Measurements from ENCODE around the gene TPCN1. TPM values are rescaled to one million over a fixed set of nuclear protein-coding genes. Genes with fewer than 3 reads are reported as not detected.

Gene TPCN1
- total and polyA plus RNA-seq, 2 of the 13 experiments (the other 11 are each of a cell fraction or from before 2014, with no cell fraction given), result 8.0 to 26.8 TPM

DNA sequence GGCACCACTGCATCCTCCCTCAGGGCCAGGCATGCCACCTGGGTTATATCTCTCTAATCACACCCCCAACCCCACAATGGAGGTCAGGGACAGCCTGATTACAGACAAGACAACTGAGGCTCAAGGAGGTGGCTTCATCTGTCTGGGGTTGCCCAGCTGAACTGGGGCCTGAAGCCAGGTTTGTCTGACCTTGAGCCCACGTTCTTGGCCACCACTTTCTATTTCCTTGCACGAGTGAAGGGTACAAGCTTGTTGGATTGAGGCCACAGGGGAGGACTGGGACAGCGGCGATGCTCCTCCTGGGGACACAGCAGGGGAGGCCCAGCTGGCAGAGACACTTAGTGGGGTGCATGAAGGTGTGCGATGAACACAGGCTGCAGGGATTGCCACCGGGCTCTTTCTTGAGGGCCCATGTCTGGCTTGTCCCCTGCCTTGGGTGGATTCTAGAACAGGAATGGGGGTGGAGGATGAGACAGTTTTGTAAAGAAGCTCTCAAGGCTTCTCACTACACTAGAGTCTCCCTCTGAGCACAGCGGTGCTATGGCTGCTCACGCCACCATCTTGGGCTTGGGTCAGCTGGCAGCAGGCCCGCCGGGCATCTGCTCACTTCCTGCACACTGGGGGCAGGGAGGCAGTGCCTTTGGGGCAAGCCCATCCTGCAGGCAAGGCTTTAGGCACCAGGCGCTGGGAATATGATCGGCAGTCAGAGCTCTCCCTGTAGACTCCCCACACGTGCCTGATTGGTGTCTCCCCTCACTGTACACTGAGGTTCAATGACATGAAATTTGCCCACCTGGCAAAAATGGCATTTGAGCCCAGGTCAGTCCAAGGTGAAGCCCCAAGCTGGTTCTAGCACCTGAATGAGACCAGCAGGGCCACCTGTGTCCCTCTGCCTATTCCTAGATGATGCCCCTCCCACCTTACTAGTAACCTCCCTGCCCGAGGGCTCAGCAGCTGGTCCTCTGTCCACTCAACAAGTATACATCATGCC lies 19.8 kb upstream of the TPCN1 start:
- H3K4me1 ChIP-seq (ENCODE audit: insufficient read depth, low read length), result peaks cover 23% of the 10 kb centered on the region
- intact Hi-C loops (cut with micrococcal nuclease; ENCODE audit: unreplicated experiment), result loop anchor here (5.0 kb wide), 1 partner anchor 156 kb away; the partner anchor contains the start of gene PLBD2
- no peaks in the 10 kb centered on the region for H3K79me2 ChIP-seq (ENCODE audit: insufficient read depth, low read length)
- no peak for ATAC-seq
- H4K20me1 ChIP-seq (ENCODE audit: insufficient read depth, low read length), result no peaks in the 10 kb centered on the region
- no peak overlapping the region for H3K9ac ChIP-seq (ENCODE audit: insufficient read depth, low read depth, low read length)
- H3K4me3 ChIP-seq (replicated peaks in 1 of 3; ENCODE audit: insufficient read depth in 1 of 3, low read depth in 2 of 3, low read length in 3 of 3), result no peak overlapping the region
- peak; percentile 57 to 60 for TF ChIP-seq MAFK (conservative IDR thresholded peaks at IDR 0.05 in 1 of 2, IDR thresholded peaks at IDR 0.05 in 1 of 2; ENCODE audit: low read length in 2 of 2)
- TF ChIP-seq MBD4 (IDR thresholded peaks at IDR 0.05; ENCODE audit: borderline replicate concordance, low read length), result no peak
- TF ChIP-seq MAFF (IDR thresholded peaks at IDR 0.05; ENCODE audit: low read depth, low read length), result peak; percentile 42; the same call in 1 of the 2 replicates
- no peak for DNase-seq (ENCODE audit: low spot score)
- FAIRE-seq, result no peak
- H3K27ac ChIP-seq (ENCODE audit: extremely low read length, insufficient read depth, low read length), result no peak overlapping the region
- WGBS (ENCODE audit: low lambda C conversion rate), result 86% methylated on average over 10 of the region's 14 CpGs
- no peaks in the 10 kb centered on the region for H3K27me3 ChIP-seq (ENCODE audit: control insufficient read depth in 1 of 2, insufficient read depth in 2 of 2, low read length in 2 of 2)
- H2AFZ ChIP-seq (ENCODE audit: low read length), result no peak overlapping the region
- H3K4me2 ChIP-seq (ENCODE audit: low read depth, low read length), result no peak overlapping the region
- in situ Hi-C loops (cut with HindIII; ENCODE audit: extremely low pct_ligation_motif_present, low pct_unique_long_range_greater_than_20kb), result no loop called here
- H3K9me3 ChIP-seq (ENCODE audit: low read length), result no peaks in the 10 kb centered on the region
- BruUV-seq (replicated peaks), result no TSS peak
- no peaks in the 10 kb centered on the region for H3K36me3 ChIP-seq (replicated peaks in 1 of 2; ENCODE audit: control insufficient read depth in 1 of 2, insufficient read depth in 2 of 2, low read length in 2 of 2)
- ChIA-PET CTCF (ENCODE audit: low intra/inter-chr PET ratio, low total read pairs) (no interaction called here), POLR2A (interaction anchor here (4.1 kb wide), 1 partner anchor 20 kb away, joined by 16 read pairs; the partner anchor contains the start of gene TPCN1)

DNA sequence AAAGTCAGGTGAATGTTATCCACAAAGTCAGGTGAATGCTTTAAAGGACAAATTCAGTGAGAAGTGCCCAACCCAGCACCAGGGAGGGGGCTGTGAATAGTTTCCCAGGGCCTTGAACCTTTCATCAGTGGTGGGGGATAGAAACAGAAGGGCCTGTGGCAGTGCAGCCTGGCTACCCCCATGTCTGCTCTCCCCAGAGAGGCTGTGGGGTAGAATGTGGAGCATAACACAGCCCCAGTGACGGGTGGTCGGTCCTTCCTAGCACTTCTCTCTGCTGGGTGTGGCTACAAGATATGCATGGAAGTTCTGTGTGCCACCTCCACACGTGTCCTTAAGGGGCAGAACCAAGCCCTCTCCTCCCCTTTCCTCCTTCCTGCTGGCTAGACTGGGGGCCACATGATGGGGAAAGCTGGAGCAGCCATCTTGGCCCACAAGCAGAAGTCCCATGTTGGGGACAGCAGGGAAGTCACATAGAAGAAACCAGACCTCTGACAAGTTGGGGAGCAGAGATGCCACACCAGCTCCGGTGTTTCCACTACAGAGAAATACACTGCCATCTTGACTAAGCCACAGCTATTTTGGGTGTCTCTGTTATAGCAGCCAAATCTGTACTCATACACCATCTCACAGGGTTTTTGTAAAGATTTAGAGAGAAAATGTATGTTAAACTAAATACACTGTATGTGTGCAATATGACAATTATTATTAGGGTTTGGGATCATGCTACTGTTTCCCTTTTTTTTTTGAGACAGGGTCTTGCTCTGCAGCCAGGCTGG lies 18.8 kb upstream of the TPCN1 start:
- TF ChIP-seq ZNF12 (CRISPR knock-in tag; IDR thresholded peaks at IDR 0.05), result peak; percentile 95
- TF ChIP-seq RFX5 (IDR thresholded peaks at IDR 0.05; ENCODE audit: low read depth, low read length), result no peak
- TF ChIP-seq SP1 (IDR thresholded peaks at IDR 0.05), result no peak
- TF ChIP-seq SP1 (CRISPR knock-in tag; IDR thresholded peaks at IDR 0.05), result no peak
- 63% methylated on average over 4 of the region's 4 CpGs for WGBS (ENCODE audit: low lambda C conversion rate)
- Histone ChIP-seq H3K9me3 (ENCODE audit: low read length) (no peaks in the 10 kb centered on the region), H3K36me3 (replicated peaks in 1 of 2; ENCODE audit: control insufficient read depth in 1 of 2, insufficient read depth in 2 of 2, low read length in 2 of 2) (no peaks in the 10 kb centered on the region), H3K4me1 (ENCODE audit: insufficient read depth, low read length) (peaks cover 33% of the 10 kb centered on the region), H3K27me3 (ENCODE audit: control insufficient read depth in 1 of 2, insufficient read depth in 2 of 2, low read length in 2 of 2) (no peaks in the 10 kb centered on the region), H3K4me2 (ENCODE audit: low read depth, low read length) (no peak overlapping the region), H3K9ac (ENCODE audit: insufficient read depth, low read depth, low read length) (no peak overlapping the region), H3K4me3 (replicated peaks in 1 of 3; ENCODE audit: insufficient read depth in 1 of 3, low read depth in 2 of 3, low read length in 3 of 3) (no peak overlapping the region), H3K27ac (ENCODE audit: extremely low read length, insufficient read depth, low read length) (no peak overlapping the region), H2AFZ (ENCODE audit: low read length) (no peak overlapping the region), H3K79me2 (ENCODE audit: insufficient read depth, low read length) (no peaks in the 10 kb centered on the region), H4K20me1 (ENCODE audit: insufficient read depth, low read length) (no peaks in the 10 kb centered on the region)
- ATAC-seq (no peak), DNase-seq (ENCODE audit: low spot score) (no peak), FAIRE-seq (no peak)
- in situ Hi-C loops (cut with HindIII; ENCODE audit: extremely low pct_ligation_motif_present, low pct_unique_long_range_greater_than_20kb), result no loop called here
- CTCF ChIA-PET (ENCODE audit: low intra/inter-chr PET ratio, low total read pairs), result no interaction called here
- no TSS peak for BruUV-seq (replicated peaks)
- intact Hi-C loops (cut with micrococcal nuclease; ENCODE audit: unreplicated experiment), result loop anchor here (5.0 kb wide), 1 partner anchor 155 kb away; the partner anchor contains the start of gene PLBD2
- POLR2A ChIA-PET, result interaction anchor here (2.1 to 4.1 kb wide), 2 partner anchors 19 to 28 kb away, joined by 11 to 16 read pairs; partner anchors contain the start of gene TPCN1
